Gastroesophageal sphincter (tissue), 4 donors: ENCODE data around the gene ZBTB40. TPM values are rescaled to one million over a fixed set of nuclear protein-coding genes. Genes with fewer than 3 reads are reported as not detected.

Experiments used
- ATAC-seq: fragments of 150-250 bp; one replicate; pipeline ENCODE4 v1.9.1; 2016; ENCODE audit warnings: mild to moderate bottlenecking, moderate library complexity
- H3K27ac ChIP-seq, 4 donors: fragments of 200-600 bp; sonication (generic) in 3 of 4; 1 replicate in 3 of 4; 2 replicates in 1 of 4; pipeline ENCODE4 v1.5.1; 2016 to 2019
- H3K27me3 ChIP-seq: fragments of 200-600 bp; sonication (generic); one replicate; pipeline ENCODE4 v1.5.1; 2019
- H3K36me3 ChIP-seq, 2 donors: fragments of 200-600 bp; sonication (generic); one replicate each; pipeline ENCODE4 v1.5.1; 2019; ENCODE audit warnings: control low read depth in 1 of 2
- H3K4me1 ChIP-seq, 3 donors: fragments of 200-600 bp; sonication (generic); 1 replicate in 2 of 3; 2 replicates in 1 of 3; pipeline ENCODE4 v1.5.1; 2016 to 2019; ENCODE audit warnings: control low read depth in 2 of 3
- H3K4me3 ChIP-seq, 2 donors: fragments of 200-600 bp; sonication (generic); one replicate each; pipeline ENCODE4 v1.5.1; 2019; ENCODE audit warnings: mild to moderate bottlenecking in 1 of 2, moderate library complexity in 1 of 2
- H3K9me3 ChIP-seq, 3 donors: fragments of 200-600 bp; sonication (generic); one replicate each; pipeline ENCODE4 v1.5.1; 2017 to 2019; ENCODE audit warnings: control low read depth in 2 of 3
- EP300 ChIP-seq: sonication (generic); formaldehyde crosslinking; IDR thresholded peaks from one replicate; pipeline ENCODE4 v1.6.1; 2017; ENCODE audit warnings: antibody characterized with exemption, mild to moderate bottlenecking
- POLR2A ChIP-seq, 2 donors: fragments of 450-650 bp; IDR thresholded peaks; one replicate each; pipeline ENCODE4 v1.6.1; 2017; ENCODE audit warnings: antibody characterized with exemption in 2 of 2, mild to moderate bottlenecking in 2 of 2, moderate library complexity in 1 of 2
- POLR2AphosphoS5 ChIP-seq: sonication (generic); formaldehyde crosslinking; IDR thresholded peaks from one replicate; pipeline ENCODE4 v1.6.1; 2017; ENCODE audit warnings: antibody characterized with exemption
- WGBS, 2 donors: methylation state at CpG; one replicate each; pipeline ENCODE4 v1.1.5; 2018; ENCODE audit warnings: low coverage in 1 of 2; 5-methylcytosine and 5-hydroxymethylcytosine counted together
- total RNA-seq, 4 donors: library from RNA; depleted of rRNA; stranded (reverse); fragments of >200 nt; gene quantifications; one replicate each; pipeline ENCODE4 v1.1.0, GENCODE V29; 2016
- TF ChIP-seq, protein P1 (sequence below), 4 experiments: fragments of 200-600 bp in 2 of 4; fragments of 450-650 bp in 2 of 4; sonication (generic) in 1 of 4; IDR thresholded peaks; one replicate each; pipeline ENCODE4 v1.5.1; 2017 to 2019; ENCODE audit warnings: antibody characterized with exemption in 4 of 4, mild to moderate bottlenecking in 2 of 4, moderate library complexity in 2 of 4

ZBTB40 gene
- total RNA-seq, 4 donors from 2014 or later, result 13.8 to 28.2 (median 18.4) TPM

DNA sequence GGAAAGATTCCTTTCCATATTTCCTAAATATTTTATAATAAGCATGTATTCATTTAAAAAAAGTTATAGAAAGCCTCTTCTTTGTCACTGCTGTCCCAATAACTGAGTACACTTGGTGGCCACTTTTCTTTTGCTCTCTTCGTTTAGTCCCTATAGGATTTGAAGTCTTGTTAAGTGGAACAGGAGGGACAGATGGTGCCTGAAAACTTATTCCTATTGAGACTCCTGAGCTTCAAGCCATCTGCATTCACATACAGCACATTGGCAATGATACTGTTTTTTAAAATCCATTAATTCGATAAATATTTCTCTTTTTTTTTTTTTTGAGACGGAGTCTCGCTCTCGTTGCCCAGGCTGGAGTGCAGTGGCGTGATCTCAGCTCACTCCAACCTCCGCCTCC lies 2.0 kb upstream of the ZBTB40 start:
- TF ChIP-seq POLR2A (IDR thresholded peaks at IDR 0.05), result no peak
- H3K9me3 ChIP-seq, result no peaks in the 10 kb centered on the region
- no peak overlapping the region for H3K27ac ChIP-seq
- no peak for ATAC-seq
- H3K27me3 ChIP-seq, result no peaks in the 10 kb centered on the region
- WGBS, 2 donors, result 80 to 91% methylated on average over 6 of the region's 7 CpGs
- H3K36me3 ChIP-seq, result no peaks in the 10 kb centered on the region
- H3K4me3 ChIP-seq, result no peak overlapping the region
- peaks cover 0 to 36% (median 12%) of the 10 kb centered on the region in 3 donors for H3K4me1 ChIP-seq

DNA sequence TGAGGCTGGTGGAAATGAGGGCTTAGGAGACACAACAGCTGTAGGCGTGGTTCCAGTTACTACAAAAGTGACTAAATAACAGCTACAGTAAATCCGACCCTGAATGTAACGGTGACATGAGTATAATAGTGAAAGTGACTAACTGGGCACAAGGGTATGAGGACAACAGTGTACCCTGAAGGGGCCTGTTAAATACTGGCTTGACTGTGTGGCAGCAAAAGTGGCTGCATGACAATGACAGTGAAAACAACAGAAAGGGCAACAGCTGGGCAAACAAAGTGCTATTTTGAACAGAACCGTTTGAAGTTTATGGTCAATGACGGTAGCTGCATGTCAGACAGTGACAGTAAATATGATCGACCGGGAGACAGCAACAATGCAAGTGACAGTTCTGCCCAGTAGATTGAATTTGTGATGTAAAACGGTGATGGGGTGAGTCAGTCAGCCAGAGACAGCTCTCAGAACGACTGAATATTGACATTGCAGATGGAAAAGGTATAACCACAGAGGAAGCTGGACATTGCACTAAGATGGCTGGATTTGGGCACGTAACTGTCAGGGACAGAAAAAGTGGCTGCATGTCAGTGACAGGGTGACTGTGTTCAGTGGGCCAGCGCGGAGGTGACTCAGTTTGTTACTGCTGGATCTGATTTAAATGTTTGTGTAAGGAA lies 1.2 kb upstream of the ZBTB40 start:
- TF ChIP-seq EP300, result no peak
- no peak for TF ChIP-seq POLR2A (IDR thresholded peaks at IDR 0.05)
- TF ChIP-seq, protein P1, sequence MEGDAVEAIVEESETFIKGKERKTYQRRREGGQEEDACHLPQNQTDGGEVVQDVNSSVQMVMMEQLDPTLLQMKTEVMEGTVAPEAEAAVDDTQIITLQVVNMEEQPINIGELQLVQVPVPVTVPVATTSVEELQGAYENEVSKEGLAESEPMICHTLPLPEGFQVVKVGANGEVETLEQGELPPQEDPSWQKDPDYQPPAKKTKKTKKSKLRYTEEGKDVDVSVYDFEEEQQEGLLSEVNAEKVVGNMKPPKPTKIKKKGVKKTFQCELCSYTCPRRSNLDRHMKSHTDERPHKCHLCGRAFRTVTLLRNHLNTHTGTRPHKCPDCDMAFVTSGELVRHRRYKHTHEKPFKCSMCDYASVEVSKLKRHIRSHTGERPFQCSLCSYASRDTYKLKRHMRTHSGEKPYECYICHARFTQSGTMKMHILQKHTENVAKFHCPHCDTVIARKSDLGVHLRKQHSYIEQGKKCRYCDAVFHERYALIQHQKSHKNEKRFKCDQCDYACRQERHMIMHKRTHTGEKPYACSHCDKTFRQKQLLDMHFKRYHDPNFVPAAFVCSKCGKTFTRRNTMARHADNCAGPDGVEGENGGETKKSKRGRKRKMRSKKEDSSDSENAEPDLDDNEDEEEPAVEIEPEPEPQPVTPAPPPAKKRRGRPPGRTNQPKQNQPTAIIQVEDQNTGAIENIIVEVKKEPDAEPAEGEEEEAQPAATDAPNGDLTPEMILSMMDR (IDR thresholded peaks at IDR 0.05), result no peak
- peaks cover 0 to 44% (median 12%) of the 10 kb centered on the region in 3 donors for H3K4me1 ChIP-seq

DNA sequence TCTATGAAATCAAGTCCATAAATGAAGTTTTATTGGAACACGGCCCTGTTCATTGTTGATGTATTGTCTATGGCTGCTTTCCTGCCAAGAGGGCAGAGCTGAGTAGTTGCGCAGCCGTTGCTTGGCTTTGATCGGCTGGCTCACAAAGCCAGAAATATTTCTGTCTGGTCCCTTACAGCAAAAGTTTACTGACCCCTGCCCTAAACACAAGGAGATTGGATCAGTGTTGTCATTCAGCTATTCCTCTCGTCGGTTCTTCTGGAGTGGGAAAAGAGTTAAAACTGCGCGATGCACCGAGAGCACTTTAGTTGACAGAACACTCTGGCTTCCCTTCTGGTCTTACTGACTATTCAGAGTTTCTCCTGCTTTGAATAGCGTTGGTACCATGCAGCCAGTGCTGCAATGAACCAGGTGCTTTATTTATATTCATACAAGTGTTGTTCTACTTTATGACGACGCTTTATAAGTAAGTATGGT lies 868 bp downstream of the ZBTB40 start:
- peak overlapping the region; percentile 87 to 98 (median 95) for H3K27ac ChIP-seq
- 1 to 14% methylated on average over 8 to 11 of the region's 12 CpGs for WGBS, 2 donors
- H3K27me3 ChIP-seq, result no peaks in the 10 kb centered on the region
- H3K4me1 ChIP-seq, result peaks cover 0 to 59% (median 12%) of the 10 kb centered on the region in 3 donors
- H3K36me3 ChIP-seq, result no peaks in the 10 kb centered on the region
- peak overlapping the region; percentile 73 to 79 for H3K4me3 ChIP-seq
- TF ChIP-seq POLR2AphosphoS5, result peak; percentile 60
- no peak for TF ChIP-seq EP300
- TF ChIP-seq, protein P1 (IDR thresholded peaks at IDR 0.05), result no peak
- TF ChIP-seq POLR2A (IDR thresholded peaks at IDR 0.05), result no peak
- ATAC-seq, result peak; percentile 56
- H3K9me3 ChIP-seq, result no peaks in the 10 kb centered on the region

More for the DNA sequence above, 1.2 kb upstream of the ZBTB40 start:
- no peaks in the 10 kb centered on the region for H3K36me3 ChIP-seq
- H3K9me3 ChIP-seq, result no peaks in the 10 kb centered on the region
- H3K4me3 ChIP-seq, result no peak overlapping the region
- no peak for ATAC-seq
- 68 to 78% methylated on average over 11 to 12 of the region's 12 CpGs for WGBS, 2 donors
- H3K27ac ChIP-seq, result peak overlapping the region in 3 of 4 donors; percentile 93 to 98 (median 97)
- H3K27me3 ChIP-seq, result no peaks in the 10 kb centered on the region

DNA sequence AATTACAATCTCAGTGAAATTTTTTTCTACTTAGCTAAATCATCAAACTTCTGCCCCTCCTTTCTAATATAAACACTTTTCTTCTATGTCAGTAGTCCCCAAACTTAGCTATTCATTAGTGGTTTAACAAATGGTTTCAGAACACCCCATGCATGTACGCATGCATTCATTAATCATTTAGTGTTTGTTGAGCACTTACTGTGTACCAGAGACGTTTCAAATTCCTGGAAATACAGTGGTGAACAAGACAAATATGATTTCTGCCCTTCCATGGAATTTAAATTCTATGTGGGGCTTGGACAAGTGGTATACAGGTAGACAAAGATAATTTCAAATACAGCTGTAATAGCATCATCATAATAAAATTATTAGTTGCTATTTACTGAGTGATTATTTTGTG lies 1.5 kb downstream of the ZBTB40 start:
- no peak for ATAC-seq
- Histone ChIP-seq H3K4me3 (peak overlapping the region in 1 of 2 donors; percentile 73), H3K4me1 (peaks cover 6 to 59% (median 8%) of the 10 kb centered on the region in 3 donors), H3K36me3 (no peaks in the 10 kb centered on the region), H3K27ac (peak overlapping the region in 3 of 4 donors; percentile 93 to 98 (median 97)), H3K9me3 (no peaks in the 10 kb centered on the region), H3K27me3 (no peaks in the 10 kb centered on the region)
- 40 to 48% methylated on average over 2 of the region's 2 CpGs for WGBS, 2 donors
- no peak for TF ChIP-seq EP300
- no peak for TF ChIP-seq POLR2AphosphoS5
- no peak for TF ChIP-seq POLR2A (IDR thresholded peaks at IDR 0.05)
- TF ChIP-seq, protein P1 (IDR thresholded peaks at IDR 0.05), result no peak

DNA sequence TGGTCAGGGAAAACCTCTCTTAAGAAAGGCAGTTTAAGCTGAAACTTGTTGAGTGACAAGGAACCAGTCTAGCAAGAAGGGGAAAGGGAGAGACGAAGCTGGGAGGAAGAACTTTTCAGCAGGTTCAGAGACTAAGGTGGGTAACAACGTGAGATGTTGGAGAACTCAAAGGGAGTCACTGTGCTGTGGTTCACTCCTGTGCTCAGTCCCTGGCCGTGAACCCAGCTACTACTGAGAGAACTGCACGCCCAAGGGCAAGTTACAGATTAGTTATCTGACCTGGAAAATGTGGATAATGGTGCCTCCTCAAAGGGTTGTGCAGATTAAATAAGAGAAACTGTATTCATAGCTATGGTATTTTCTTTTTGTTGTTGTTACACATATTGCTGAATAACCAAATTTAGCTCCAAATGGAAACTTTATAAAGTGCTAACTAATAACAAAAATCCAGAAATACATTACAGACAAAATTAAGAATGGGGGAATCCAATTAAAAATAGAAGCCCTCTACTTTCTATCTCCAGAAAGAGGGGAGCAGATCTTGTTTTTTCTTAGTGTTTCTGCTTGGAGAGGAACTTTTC lies 2.9 kb downstream of the ZBTB40 start:
- Histone ChIP-seq H3K4me3 (no peak overlapping the region), H3K9me3 (no peaks in the 10 kb centered on the region), H3K27me3 (no peaks in the 10 kb centered on the region), H3K4me1 (peaks cover 6 to 63% (median 6%) of the 10 kb centered on the region in 3 donors), H3K36me3 (no peaks in the 10 kb centered on the region), H3K27ac (no peak overlapping the region)
- WGBS, 2 donors, result 52 to 80% methylated on average over 4 of the region's 4 CpGs
- ATAC-seq, result no peak
- TF ChIP-seq POLR2AphosphoS5 (no peak), POLR2A (IDR thresholded peaks at IDR 0.05) (no peak), EP300 (no peak)
- TF ChIP-seq, protein P1 (IDR thresholded peaks at IDR 0.05), result no peak
